Trophoblast cell (in vitro differentiated cells and primary cell): ENCODE measurements around the gene TMEM97.
"Not testable (repeated sequence)": the region's sequence is repeated elsewhere in the genome, so short reads cannot be mapped to it uniquely, and the experiment has no call there.

Experiments
- DNase-seq, 2 donors: peaks; one replicate each; pipeline ENCODE4 v3.0.0-alpha.2; 2016
- H2AFZ ChIP-seq: 2 replicates; pipeline ENCODE4 v1.6.1; 2013; ENCODE audit warnings: low read length, moderate library complexity, mild to moderate bottlenecking; ENCODE audit not compliant: insufficient read depth, poor library complexity
- H2AK5ac ChIP-seq: 2 replicates; pipeline ENCODE4 v1.6.1; 2013; ENCODE audit warnings: mild to moderate bottlenecking, low read length
- H2BK120ac ChIP-seq: 2 replicates; pipeline ENCODE4 v1.6.1; 2013; ENCODE audit warnings: low read length, mild to moderate bottlenecking, moderate library complexity; ENCODE audit not compliant: insufficient read depth, poor library complexity
- H2BK12ac ChIP-seq: 2 replicates; pipeline ENCODE4 v1.6.1; 2013; ENCODE audit warnings: mild to moderate bottlenecking, low read length, moderate library complexity
- H2BK5ac ChIP-seq: 2 replicates; pipeline ENCODE4 v1.6.1; 2013; ENCODE audit warnings: low read length, low read depth, moderate library complexity, mild to moderate bottlenecking; ENCODE audit not compliant: poor library complexity
- H3K14ac ChIP-seq: 2 replicates; pipeline ENCODE4 v1.6.1; 2013; ENCODE audit warnings: mild to moderate bottlenecking, low read length
- H3K18ac ChIP-seq: 2 replicates; pipeline ENCODE4 v1.6.1; 2013; ENCODE audit warnings: mild to moderate bottlenecking, low read length
- H3K23ac ChIP-seq: 2 replicates; pipeline ENCODE4 v1.6.1; 2013; ENCODE audit warnings: low read length
- H3K27ac ChIP-seq: 2 replicates; pipeline ENCODE4 v1.5.1; 2013; ENCODE audit warnings: low read depth, mild to moderate bottlenecking, inconsistent platforms, low read length, moderate library complexity
- H3K27me3 ChIP-seq: 2 replicates; pipeline ENCODE4 v1.6.1; 2013; ENCODE audit warnings: inconsistent platforms, mild to moderate bottlenecking, low read length, moderate library complexity; ENCODE audit not compliant: insufficient read depth
- H3K36me3 ChIP-seq, 2 experiments: 1 replicate in 1 of 2; 2 replicates in 1 of 2; pipeline ENCODE4 v1.6.1; 2013; ENCODE audit warnings: low read length in 2 of 2, mild to moderate bottlenecking in 2 of 2, moderate library complexity in 1 of 2; ENCODE audit not compliant: insufficient read depth in 2 of 2, control insufficient read depth in 1 of 2
- H3K4ac ChIP-seq: 2 replicates; pipeline ENCODE4 v1.6.1; 2013; ENCODE audit warnings: low read depth, mild to moderate bottlenecking, low read length, moderate library complexity
- H3K4me1 ChIP-seq, 2 experiments: 1 replicate in 1 of 2; 2 replicates in 1 of 2; pipeline ENCODE4 v1.6.1; 2013; ENCODE audit warnings: low read length in 2 of 2, mild to moderate bottlenecking in 2 of 2, moderate library complexity in 1 of 2; ENCODE audit not compliant: insufficient read depth in 2 of 2, control insufficient read depth in 1 of 2
- H3K4me2 ChIP-seq: 2 replicates; pipeline ENCODE4 v1.6.1; 2013; ENCODE audit warnings: inconsistent platforms, mild to moderate bottlenecking, low read length, moderate library complexity
- H3K4me3 ChIP-seq: 2 replicates; pipeline ENCODE4 v1.5.1; 2013; ENCODE audit warnings: mild to moderate bottlenecking, low read depth, low read length, inconsistent platforms
- H3K79me1 ChIP-seq: one replicate; pipeline ENCODE4 v1.6.1; 2013; ENCODE audit warnings: low read length
- H3K79me2 ChIP-seq: 2 replicates; pipeline ENCODE4 v1.6.1; 2013; ENCODE audit warnings: low read length, mild to moderate bottlenecking; ENCODE audit not compliant: control insufficient read depth, insufficient read depth, poor library complexity
- H3K9ac ChIP-seq: 2 replicates; pipeline ENCODE4 v1.6.1; 2013; ENCODE audit warnings: mild to moderate bottlenecking, low read length
- H3K9me3 ChIP-seq: 2 replicates; pipeline ENCODE4 v1.6.1; 2013; ENCODE audit warnings: low read depth, mild to moderate bottlenecking, control low read depth, inconsistent platforms, low read length; ENCODE audit not compliant: insufficient read depth
- H4K12ac ChIP-seq: 2 replicates; pipeline ENCODE4 v1.6.1; 2013; ENCODE audit warnings: low read depth, mild to moderate bottlenecking, low read length, moderate library complexity
- H4K8ac ChIP-seq: 2 replicates; pipeline ENCODE4 v1.6.1; 2013; ENCODE audit warnings: low read depth, mild to moderate bottlenecking, low read length, moderate library complexity
- H4K91ac ChIP-seq: one replicate; pipeline ENCODE4 v1.6.1; 2013; ENCODE audit warnings: low read depth, mild to moderate bottlenecking, low read length, moderate library complexity
- WGBS: extraction: QIAGEN DNeasy Blood & Tissue Kit; methylation state at CpG from one replicate; pipeline ENCODE4 v1.1.7; 2013; ENCODE audit warnings: missing lambda C conversion rate; ENCODE audit not compliant: insufficient read length, insufficient coverage; ENCODE audit errors: extremely low coverage; 5-methylcytosine and 5-hydroxymethylcytosine counted together

The TMEM97 gene

GRCh38 chr17:28290703-28291102 lies 28.3 kb upstream of the TMEM97 start:
- Histone ChIP-seq H4K8ac (no peak overlapping the region), H2AFZ (no peak overlapping the region), H3K27me3 (no peaks in the 10 kb centered on the region), H3K36me3 (no peaks in the 10 kb centered on the region), H3K4me2 (no peak overlapping the region), H3K9ac (no peak overlapping the region), H3K4me1 (no peaks in the 10 kb centered on the region), H2AK5ac (no peak overlapping the region), H3K18ac (no peak overlapping the region), H3K4ac (no peak overlapping the region), H4K91ac (no peak overlapping the region), H3K9me3 (no peaks in the 10 kb centered on the region), H3K79me1 (no peaks in the 10 kb centered on the region), H3K27ac (no peak overlapping the region), H2BK120ac (no peak overlapping the region), H3K23ac (no peak overlapping the region), H2BK12ac (no peak overlapping the region), H3K79me2 (no peaks in the 10 kb centered on the region), H3K14ac (no peak overlapping the region), H3K4me3 (no peak overlapping the region), H2BK5ac (no peak overlapping the region), H4K12ac (no peak overlapping the region)
- DNase-seq, result no peak
- no CpG with 5 or more reads among the region's 2 CpGs for WGBS

GRCh38 chr17:28291780-28292330 lies 27.1 kb upstream of the TMEM97 start:
- Histone ChIP-seq H3K27ac (no peak overlapping the region), H3K4me1 (no peaks in the 10 kb centered on the region), H3K18ac (no peak overlapping the region), H3K79me2 (no peaks in the 10 kb centered on the region), H3K14ac (no peak overlapping the region), H4K91ac (no peak overlapping the region), H2BK12ac (no peak overlapping the region), H3K4me2 (no peak overlapping the region), H3K4ac (no peak overlapping the region), H4K12ac (no peak overlapping the region), H3K79me1 (no peaks in the 10 kb centered on the region), H2BK5ac (no peak overlapping the region), H3K4me3 (no peak overlapping the region), H3K9ac (no peak overlapping the region), H3K9me3 (no peaks in the 10 kb centered on the region), H3K27me3 (no peaks in the 10 kb centered on the region), H2AK5ac (no peak overlapping the region), H2BK120ac (no peak overlapping the region), H4K8ac (no peak overlapping the region), H3K23ac (no peak overlapping the region), H2AFZ (no peak overlapping the region), H3K36me3 (no peaks in the 10 kb centered on the region)
- no peak for DNase-seq
- WGBS, result no CpG with 5 or more reads among the region's 1 CpG

- not testable (repeated sequence) for H2AFZ ChIP-seq, H3K4ac ChIP-seq, H2AK5ac ChIP-seq, H3K23ac ChIP-seq, DNase-seq, H3K4me2 ChIP-seq, H3K36me3 ChIP-seq, H4K12ac ChIP-seq, H3K14ac ChIP-seq, H3K4me1 ChIP-seq, H2BK120ac ChIP-seq, H3K4me3 ChIP-seq, H3K9me3 ChIP-seq, H3K27ac ChIP-seq, H2BK12ac ChIP-seq, H3K79me2 ChIP-seq, H3K9ac ChIP-seq, H2BK5ac ChIP-seq, H3K18ac ChIP-seq, H3K27me3 ChIP-seq, H3K79me1 ChIP-seq, H4K91ac ChIP-seq, H4K8ac ChIP-seq
- WGBS, result no CpG with 5 or more reads among the region's 12 CpGs
Measured at GRCh38 chr17:28292878-28293277, 26.1 kb upstream of the TMEM97 start.

GRCh38 chr17:28293994-28294393 lies 25.0 kb upstream of the TMEM97 start:
- Histone ChIP-seq H3K9ac (no peak overlapping the region), H3K4me3 (no peak overlapping the region), H3K4me1 (no peaks in the 10 kb centered on the region), H3K36me3 (no peaks in the 10 kb centered on the region), H4K91ac (no peak overlapping the region), H2AK5ac (no peak overlapping the region), H4K8ac (no peak overlapping the region), H2AFZ (no peak overlapping the region), H4K12ac (no peak overlapping the region), H2BK120ac (no peak overlapping the region), H3K18ac (no peak overlapping the region), H3K4ac (no peak overlapping the region), H3K14ac (no peak overlapping the region), H2BK5ac (no peak overlapping the region), H3K9me3 (no peaks in the 10 kb centered on the region), H3K27me3 (no peaks in the 10 kb centered on the region), H2BK12ac (no peak overlapping the region), H3K23ac (no peak overlapping the region), H3K4me2 (no peak overlapping the region), H3K27ac (no peak overlapping the region), H3K79me2 (no peaks in the 10 kb centered on the region), H3K79me1 (no peaks in the 10 kb centered on the region)
- no peak for DNase-seq
- no CpG with 5 or more reads among the region's 6 CpGs for WGBS
